ENCODE results near the gene LARGE1. TPM values are rescaled to one million over a fixed set of nuclear protein-coding genes. Genes with fewer than 3 reads are reported as not detected.

LARGE1 gene
- total and polyA plus RNA-seq, 2 of the 13 experiments (the other 11 are each of a cell fraction or from before 2014, with no cell fraction given), result 8.4 to 11.0 TPM

DNA sequence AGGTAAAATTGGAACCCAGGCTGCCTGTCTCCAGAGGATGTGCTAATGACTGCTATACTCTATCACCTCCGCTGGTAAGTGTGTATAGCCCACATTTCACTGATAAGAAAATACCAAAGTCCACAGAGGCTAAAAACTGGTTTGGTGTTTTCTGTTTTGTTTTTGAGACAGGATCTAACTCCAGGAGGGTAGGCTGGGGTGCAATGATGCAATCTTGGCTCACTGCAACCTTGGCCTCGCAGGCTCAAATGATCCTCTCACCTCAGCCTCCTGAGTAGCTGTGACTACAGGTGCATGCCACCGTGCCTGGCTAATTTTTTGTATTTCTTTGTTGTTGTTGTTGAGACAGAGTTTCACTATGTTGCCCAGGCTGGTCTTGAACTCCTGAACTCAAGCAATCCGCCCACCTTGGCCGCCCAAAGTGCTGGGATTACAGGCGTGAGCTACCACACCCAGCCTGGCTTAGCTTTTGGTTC lies 409.8 kb downstream of the LARGE1 start (continued):
- TF ChIP-seq, protein P1, sequence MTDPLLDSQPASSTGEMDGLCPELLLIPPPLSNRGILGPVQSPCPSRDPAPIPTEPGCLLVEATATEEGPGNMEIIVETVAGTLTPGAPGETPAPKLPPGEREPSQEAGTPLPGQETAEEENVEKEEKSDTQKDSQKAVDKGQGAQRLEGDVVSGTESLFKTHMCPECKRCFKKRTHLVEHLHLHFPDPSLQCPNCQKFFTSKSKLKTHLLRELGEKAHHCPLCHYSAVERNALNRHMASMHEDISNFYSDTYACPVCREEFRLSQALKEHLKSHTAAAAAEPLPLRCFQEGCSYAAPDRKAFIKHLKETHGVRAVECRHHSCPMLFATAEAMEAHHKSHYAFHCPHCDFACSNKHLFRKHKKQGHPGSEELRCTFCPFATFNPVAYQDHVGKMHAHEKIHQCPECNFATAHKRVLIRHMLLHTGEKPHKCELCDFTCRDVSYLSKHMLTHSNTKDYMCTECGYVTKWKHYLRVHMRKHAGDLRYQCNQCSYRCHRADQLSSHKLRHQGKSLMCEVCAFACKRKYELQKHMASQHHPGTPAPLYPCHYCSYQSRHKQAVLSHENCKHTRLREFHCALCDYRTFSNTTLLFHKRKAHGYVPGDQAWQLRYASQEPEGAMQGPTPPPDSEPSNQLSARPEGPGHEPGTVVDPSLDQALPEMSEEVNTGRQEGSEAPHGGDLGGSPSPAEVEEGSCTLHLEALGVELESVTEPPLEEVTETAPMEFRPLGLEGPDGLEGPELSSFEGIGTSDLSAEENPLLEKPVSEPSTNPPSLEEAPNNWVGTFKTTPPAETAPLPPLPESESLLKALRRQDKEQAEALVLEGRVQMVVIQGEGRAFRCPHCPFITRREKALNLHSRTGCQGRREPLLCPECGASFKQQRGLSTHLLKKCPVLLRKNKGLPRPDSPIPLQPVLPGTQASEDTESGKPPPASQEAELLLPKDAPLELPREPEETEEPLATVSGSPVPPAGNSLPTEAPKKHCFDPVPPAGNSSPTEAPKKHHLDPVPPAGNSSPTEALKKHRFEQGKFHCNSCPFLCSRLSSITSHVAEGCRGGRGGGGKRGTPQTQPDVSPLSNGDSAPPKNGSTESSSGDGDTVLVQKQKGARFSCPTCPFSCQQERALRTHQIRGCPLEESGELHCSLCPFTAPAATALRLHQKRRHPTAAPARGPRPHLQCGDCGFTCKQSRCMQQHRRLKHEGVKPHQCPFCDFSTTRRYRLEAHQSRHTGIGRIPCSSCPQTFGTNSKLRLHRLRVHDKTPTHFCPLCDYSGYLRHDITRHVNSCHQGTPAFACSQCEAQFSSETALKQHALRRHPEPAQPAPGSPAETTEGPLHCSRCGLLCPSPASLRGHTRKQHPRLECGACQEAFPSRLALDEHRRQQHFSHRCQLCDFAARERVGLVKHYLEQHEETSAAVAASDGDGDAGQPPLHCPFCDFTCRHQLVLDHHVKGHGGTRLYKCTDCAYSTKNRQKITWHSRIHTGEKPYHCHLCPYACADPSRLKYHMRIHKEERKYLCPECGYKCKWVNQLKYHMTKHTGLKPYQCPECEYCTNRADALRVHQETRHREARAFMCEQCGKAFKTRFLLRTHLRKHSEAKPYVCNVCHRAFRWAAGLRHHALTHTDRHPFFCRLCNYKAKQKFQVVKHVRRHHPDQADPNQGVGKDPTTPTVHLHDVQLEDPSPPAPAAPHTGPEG (CRISPR knock-in tag; IDR thresholded peaks at IDR 0.05), result no peak
- TF ChIP-seq KMT2A (CRISPR knock-in tag; IDR thresholded peaks at IDR 0.05), result no peak
- no peak for TF ChIP-seq ZNF44 (CRISPR knock-in tag; IDR thresholded peaks at IDR 0.05)
- TF ChIP-seq KDM5B (CRISPR knock-in tag; IDR thresholded peaks at IDR 0.05; ENCODE audit: borderline replicate concordance), result no peak
- TF ChIP-seq, protein P2, sequence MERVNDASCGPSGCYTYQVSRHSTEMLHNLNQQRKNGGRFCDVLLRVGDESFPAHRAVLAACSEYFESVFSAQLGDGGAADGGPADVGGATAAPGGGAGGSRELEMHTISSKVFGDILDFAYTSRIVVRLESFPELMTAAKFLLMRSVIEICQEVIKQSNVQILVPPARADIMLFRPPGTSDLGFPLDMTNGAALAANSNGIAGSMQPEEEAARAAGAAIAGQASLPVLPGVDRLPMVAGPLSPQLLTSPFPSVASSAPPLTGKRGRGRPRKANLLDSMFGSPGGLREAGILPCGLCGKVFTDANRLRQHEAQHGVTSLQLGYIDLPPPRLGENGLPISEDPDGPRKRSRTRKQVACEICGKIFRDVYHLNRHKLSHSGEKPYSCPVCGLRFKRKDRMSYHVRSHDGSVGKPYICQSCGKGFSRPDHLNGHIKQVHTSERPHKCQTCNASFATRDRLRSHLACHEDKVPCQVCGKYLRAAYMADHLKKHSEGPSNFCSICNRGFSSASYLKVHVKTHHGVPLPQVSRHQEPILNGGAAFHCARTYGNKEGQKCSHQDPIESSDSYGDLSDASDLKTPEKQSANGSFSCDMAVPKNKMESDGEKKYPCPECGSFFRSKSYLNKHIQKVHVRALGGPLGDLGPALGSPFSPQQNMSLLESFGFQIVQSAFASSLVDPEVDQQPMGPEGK (CRISPR knock-in tag; IDR thresholded peaks at IDR 0.05), result peak; percentile 43; the same call in 1 of the 2 replicates
- TF ChIP-seq, protein P3, sequence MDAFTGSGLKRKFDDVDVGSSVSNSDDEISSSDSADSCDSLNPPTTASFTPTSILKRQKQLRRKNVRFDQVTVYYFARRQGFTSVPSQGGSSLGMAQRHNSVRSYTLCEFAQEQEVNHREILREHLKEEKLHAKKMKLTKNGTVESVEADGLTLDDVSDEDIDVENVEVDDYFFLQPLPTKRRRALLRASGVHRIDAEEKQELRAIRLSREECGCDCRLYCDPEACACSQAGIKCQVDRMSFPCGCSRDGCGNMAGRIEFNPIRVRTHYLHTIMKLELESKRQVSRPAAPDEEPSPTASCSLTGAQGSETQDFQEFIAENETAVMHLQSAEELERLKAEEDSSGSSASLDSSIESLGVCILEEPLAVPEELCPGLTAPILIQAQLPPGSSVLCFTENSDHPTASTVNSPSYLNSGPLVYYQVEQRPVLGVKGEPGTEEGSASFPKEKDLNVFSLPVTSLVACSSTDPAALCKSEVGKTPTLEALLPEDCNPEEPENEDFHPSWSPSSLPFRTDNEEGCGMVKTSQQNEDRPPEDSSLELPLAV (CRISPR knock-in tag; conservative IDR thresholded peaks at IDR 0.05; ENCODE audit: low read depth), result no peak
- peak; percentile 80; the same call in 1 of the 2 replicates for TF ChIP-seq ZNF264 (CRISPR knock-in tag; IDR thresholded peaks at IDR 0.05)
- TF ChIP-seq, protein P4, sequence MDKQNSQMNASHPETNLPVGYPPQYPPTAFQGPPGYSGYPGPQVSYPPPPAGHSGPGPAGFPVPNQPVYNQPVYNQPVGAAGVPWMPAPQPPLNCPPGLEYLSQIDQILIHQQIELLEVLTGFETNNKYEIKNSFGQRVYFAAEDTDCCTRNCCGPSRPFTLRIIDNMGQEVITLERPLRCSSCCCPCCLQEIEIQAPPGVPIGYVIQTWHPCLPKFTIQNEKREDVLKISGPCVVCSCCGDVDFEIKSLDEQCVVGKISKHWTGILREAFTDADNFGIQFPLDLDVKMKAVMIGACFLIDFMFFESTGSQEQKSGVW (CRISPR knock-in tag; IDR thresholded peaks at IDR 0.05; ENCODE audit: borderline replicate concordance), result no peak
- no peak for TF ChIP-seq ZNF841 (CRISPR knock-in tag; IDR thresholded peaks at IDR 0.05; ENCODE audit: borderline replicate concordance)
- no peak for TF ChIP-seq RFX1 (IDR thresholded peaks at IDR 0.05)
- no peak for TF ChIP-seq NBN (conservative IDR thresholded peaks at IDR 0.05)
- peak; percentile 85 for TF ChIP-seq PITX1 (CRISPR knock-in tag; IDR thresholded peaks at IDR 0.05)
- TF ChIP-seq, protein P5, sequence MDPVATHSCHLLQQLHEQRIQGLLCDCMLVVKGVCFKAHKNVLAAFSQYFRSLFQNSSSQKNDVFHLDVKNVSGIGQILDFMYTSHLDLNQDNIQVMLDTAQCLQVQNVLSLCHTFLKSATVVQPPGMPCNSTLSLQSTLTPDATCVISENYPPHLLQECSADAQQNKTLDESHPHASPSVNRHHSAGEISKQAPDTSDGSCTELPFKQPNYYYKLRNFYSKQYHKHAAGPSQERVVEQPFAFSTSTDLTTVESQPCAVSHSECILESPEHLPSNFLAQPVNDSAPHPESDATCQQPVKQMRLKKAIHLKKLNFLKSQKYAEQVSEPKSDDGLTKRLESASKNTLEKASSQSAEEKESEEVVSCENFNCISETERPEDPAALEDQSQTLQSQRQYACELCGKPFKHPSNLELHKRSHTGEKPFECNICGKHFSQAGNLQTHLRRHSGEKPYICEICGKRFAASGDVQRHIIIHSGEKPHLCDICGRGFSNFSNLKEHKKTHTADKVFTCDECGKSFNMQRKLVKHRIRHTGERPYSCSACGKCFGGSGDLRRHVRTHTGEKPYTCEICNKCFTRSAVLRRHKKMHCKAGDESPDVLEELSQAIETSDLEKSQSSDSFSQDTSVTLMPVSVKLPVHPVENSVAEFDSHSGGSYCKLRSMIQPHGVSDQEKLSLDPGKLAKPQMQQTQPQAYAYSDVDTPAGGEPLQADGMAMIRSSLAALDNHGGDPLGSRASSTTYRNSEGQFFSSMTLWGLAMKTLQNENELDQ (CRISPR knock-in tag; IDR thresholded peaks at IDR 0.05; ENCODE audit: borderline replicate concordance), result no peak
- no peak for TF ChIP-seq SMYD3 (CRISPR knock-in tag; IDR thresholded peaks at IDR 0.05)
- TF ChIP-seq NPAS2 (CRISPR knock-in tag; IDR thresholded peaks at IDR 0.05; ENCODE audit: borderline replicate concordance), result no peak
- peak; percentile 100 for TF ChIP-seq ZMYM3 (CRISPR knock-in tag; IDR thresholded peaks at IDR 0.05)
- TF ChIP-seq ZNF496 (CRISPR knock-in tag; IDR thresholded peaks at IDR 0.05; ENCODE audit: insufficient replicate concordance), result no peak
- TF ChIP-seq ZNF343 (CRISPR knock-in tag; IDR thresholded peaks at IDR 0.05), result no peak
